Dermis blood vessel endothelial cell (primary cell): Measurements from ENCODE around the gene SPAG9. TPM values are rescaled to one million over a fixed set of nuclear protein-coding genes. Genes with fewer than 3 reads are reported as not detected.
A peak's percentile ranks its signal among the peaks of the same experiment; 100 is the strongest.
"Not testable (repeated sequence)": the region's sequence is repeated elsewhere in the genome, so short reads cannot be mapped to it uniquely, and the experiment has no call there.

Experiments
- DNase-seq: peaks from one replicate; pipeline ENCODE4 v3.0.0; 2010
- total RNA-seq: library from RNA; depleted of rRNA; stranded (reverse); fragments of >200 nt; gene quantifications from 2 replicates; pipeline ENCODE4 v1.2.3, GENCODE V29; 2014

Gene SPAG9
- total RNA-seq, 1 donor from 2014 or later: 122 TPM

- no peak for DNase-seq
Observed at GRCh38 chr17:51087072-51087757, 33.5 kb downstream of the SPAG9 start.

DNA sequence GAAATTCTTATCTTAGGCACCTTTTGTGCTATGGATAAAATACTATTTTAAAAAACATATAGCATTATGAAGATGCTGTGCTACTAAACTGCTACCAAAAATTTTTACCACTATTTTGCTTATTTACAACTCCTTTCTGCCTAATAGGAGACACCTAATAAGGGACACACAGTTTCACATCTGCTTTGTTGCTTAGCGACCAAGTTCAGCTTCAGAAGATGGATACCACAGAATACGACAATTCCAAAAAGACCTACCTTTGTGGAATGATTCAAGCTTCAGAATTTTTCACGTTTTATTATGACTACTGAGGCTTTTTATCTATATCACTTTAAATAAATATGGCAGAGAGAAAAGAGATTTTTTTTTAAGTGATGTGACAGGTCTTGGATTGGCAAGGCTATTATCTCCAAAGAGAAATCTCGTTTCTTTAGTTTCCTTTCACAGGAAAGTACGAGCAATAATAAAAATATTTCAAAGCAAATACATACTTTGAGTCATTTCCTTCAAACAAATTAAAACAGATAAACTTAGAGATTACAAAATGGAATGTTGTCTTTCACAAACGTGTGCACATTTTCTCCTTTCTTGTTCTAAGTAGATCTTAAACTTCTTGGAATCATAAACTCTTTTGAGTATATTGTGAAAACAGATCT is 35.4 kb downstream of the SPAG9 start:
- DNase-seq: peak; percentile 49

GRCh38 chr17:51083981-51084380 is 36.7 kb downstream of the SPAG9 start:
- DNase-seq: no peak

GRCh38 chr17:51083364-51083763 is 37.3 kb downstream of the SPAG9 start:
- DNase-seq: not testable (repeated sequence)

- no peak for DNase-seq
Observed at GRCh38 chr17:51079049-51079448, 41.6 kb downstream of the SPAG9 start.

GRCh38 chr17:51078009-51078592 is 42.6 kb downstream of the SPAG9 start:
- no peak for DNase-seq

GRCh38 chr17:51076821-51077220 is 43.8 kb downstream of the SPAG9 start:
- no peak for DNase-seq

DNA sequence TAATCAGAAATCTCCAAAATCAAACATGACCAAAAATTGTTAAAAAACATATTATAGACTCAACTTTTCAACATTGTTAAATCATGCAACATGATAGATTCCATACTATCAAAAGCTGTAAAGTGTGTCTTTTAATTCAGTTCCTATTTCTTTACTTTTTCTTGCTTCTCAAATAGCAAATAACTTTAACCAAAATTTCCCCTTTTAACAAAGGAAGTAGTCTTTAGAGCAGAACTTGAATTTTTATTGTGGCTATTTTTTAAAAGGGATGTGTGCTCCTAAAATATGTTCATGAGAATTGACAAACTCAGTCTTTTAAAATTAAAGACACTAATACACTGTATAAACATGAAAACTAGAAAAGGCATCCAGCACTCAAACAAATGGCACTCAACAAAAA is 49.1 kb downstream of the SPAG9 start:
- DNase-seq: no peak

DNA sequence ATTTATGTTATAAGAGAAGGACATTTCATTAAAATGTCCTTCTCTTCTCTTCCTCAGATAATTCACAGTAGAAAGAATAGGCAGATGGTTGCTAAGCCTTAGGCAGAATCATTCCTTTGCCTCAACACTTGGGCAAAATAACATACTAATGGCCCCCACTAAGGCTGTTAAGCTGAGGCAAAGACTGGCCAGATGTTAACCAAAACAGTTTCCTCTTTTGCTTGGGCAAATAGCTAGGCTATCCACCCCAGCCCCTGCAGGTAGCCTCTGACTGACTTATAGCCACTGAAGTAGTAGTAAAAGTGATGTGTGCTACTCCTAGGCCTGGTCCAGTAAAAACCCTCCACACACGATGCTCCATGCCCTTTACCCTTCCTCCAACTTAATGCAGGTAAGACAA is 55.2 kb downstream of the SPAG9 start:
- DNase-seq: no peak

DNA sequence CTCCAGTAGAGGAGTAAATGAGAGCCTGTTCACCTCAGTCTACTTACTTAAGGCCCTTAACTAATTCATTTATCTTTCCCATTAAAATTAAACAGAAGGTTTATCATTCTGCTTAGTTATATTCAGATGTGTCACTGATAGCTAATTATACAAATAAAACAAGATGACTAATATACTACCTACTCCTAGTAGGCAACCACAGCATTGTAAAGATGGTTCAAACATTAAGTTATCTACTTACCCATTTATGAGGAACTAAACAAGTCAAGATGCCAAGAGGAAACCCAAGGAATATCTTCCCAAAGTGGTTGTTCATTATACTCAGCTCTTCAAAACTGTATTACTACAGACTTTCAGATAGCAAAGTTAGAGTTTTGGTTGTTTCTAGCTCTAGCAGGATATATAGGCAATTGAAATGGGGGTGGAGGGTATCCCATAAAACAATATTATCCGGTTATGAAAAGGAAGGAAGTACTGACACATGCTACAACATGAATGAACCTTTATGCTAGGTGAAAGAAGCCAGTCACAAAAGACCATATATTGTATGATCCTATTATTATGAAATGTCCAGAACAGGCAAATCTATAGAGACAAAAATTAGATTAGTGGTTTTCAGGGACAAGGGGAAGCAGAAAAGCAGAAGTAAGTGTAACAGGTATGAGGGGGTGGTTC is 56.5 kb downstream of the SPAG9 start:
- peak; percentile 49 for DNase-seq

DNA sequence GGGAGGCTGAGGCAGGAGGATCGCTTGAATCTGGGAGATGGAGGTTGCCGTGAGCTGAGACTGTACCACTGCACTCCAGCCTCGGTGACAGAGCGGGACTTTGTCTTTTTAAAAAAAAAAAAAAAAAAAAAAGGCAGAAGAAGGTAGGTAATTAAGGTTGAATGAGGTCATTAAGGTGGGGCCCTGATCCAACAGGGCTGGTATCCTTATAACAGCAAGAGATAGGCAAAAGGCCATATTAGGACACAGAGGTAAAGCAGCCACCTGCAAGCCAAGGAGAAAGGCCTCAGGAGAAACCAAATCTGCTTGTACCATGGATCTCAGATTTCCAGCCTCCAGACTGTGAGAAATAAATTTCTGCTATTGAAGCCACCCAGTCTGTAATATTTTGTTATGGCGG is 60.3 kb downstream of the SPAG9 start:
- DNase-seq: no peak

DNA sequence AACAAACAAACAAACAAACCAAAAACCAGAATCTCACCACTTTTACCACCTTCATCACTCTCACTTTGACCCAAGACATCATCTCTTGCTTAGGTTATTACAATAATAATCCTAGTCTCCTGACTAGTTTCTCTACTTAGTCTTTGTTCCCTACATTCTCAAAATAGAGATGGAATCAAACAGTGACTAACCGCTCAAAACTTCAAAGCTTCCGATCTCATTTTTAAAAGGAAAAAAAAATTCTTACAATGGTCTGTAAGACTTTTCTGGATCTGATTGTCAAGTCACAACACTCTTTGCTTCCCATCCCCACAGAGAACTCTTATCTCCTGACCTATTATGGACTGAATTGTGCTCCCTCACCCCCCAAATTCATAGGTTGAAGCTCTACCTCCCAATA is 60.9 kb downstream of the SPAG9 start:
- peak; percentile 38 for DNase-seq

DNA sequence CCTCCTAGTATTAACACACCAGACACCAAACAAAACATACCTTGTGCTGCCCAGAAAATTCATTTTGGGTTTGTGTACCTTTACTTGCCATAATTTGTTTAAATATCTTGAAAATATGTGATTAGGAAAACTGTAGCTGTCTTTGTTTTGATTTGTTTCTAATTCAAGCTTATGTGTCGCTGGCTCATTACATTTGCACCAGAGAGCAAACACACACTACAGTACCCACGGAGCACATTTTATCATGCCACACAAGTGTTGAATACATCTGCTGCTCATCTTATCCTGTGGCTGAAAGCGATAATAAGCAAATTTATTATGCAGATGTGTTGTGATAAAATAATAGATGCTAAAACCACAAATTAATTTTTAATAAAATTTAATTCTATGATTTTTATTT is 63.1 kb downstream of the SPAG9 start:
- DNase-seq: no peak

DNA sequence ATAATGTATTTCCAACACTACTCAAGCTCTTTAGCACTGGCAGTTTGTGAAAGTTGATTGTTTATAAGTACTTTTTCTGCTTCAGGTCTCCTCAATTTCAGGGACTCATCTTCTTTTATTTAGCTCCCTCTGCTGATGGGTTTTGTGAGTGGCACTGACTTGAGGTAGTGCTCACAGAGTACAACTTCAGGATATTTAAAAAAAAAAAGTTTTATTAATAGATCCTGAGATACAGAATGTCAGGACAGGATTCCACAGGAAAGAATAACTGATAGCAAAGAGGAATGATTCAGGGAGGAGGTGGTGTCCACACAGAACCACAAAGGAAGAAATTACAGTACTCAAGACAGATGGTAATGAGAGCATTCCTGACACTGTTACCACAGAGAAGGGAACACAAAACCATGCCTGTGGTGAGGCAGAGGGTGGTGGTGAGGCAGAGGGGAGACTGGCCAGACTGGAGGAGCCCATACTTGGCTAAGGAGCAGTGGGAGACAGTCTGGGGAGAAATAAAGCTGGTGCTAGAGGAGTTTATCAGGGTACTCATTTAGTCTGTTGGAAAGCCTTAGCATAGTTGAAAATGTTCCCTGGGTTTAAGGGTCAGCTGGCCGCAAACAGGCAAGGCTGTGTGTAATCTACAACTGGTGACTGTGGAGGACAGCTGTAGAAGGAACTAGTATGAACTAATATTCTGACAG is 63.7 kb downstream of the SPAG9 start:
- peak; percentile 81 for DNase-seq

DNA sequence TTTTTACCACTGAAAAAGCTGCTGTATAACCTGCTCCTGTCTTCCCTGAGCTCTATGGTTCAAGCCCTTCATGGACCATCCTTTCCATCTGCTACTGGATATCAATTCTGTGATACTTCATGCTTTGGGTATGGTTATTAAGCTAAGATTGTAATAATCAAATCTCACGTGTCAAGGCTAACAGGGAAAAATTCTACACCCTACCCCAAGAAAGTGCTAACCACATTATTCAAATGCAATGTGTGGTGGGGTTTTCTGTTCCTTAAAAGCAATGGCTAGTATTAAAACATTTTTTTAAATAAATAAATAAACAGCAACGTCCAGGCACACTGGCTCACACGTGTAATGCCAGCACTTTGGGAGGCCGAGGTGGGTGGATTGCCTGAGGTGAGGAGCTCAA is 65.9 kb downstream of the SPAG9 start:
- no peak for DNase-seq

- DNase-seq: no peak
Observed at GRCh38 chr17:51052235-51052634, 68.4 kb downstream of the SPAG9 start.

GRCh38 chr17:51050291-51051033 is 70.2 kb downstream of the SPAG9 start:
- peak; percentile 22 for DNase-seq

- peak; percentile 63 for DNase-seq
Observed at GRCh38 chr17:51046514-51047384, 73.9 kb downstream of the SPAG9 start.

DNA sequence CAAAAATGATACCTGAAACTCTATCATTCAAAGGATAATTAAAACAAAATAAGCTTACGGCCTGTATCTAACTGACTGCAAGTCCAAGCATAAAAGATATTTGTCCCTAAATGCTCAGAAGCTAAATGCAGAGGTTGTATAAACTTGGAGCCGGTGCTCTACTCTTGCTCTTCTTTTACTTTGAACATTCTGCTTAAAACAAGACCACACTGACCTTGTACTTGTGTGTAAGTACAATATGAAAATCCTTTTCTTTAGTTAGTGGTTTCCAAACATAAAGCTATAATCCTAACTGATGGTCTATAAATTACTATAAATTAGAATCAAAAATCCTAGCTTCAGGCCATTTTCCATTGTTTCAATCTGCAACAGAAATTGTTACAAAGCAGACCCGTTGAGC is 74.6 kb downstream of the SPAG9 start:
- DNase-seq: no peak

DNA sequence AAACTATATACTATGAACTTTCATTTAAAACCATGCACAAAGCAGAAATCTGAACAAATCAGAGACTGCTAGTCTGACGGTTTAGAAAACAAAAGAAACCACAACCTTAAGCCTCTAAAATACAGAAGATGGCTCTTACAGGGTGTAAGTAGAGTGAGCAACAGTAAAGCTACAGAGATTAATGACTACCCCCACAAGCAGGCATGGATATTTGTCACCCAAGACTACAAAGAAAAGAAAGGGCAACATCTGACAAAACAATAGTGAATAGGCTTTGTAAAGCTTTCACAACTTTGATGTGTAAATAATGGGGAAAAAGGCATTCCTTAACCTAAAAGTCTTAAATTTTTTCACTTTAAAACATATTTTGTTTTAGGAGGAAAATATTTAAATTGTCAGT is 75.0 kb downstream of the SPAG9 start:
- peak; percentile 36 for DNase-seq

GRCh38 chr17:51044976-51045375 is 75.7 kb downstream of the SPAG9 start:
- DNase-seq: no peak
